K562 (cell line): Measurements from ENCODE around the gene FASTK. TPM values are rescaled to one million over a fixed set of nuclear protein-coding genes. Genes with fewer than 3 reads are reported as not detected.

Experiments used
- ATF1 ChIP-seq, 2 experiments: fragments of 450-650 bp in 1 of 2; IDR thresholded peaks; 2 replicates each; pipeline ENCODE4 v1.6.1; 2016; ENCODE audit warnings: missing compliant biosample characterization in 1 of 2, missing genetic modification characterization in 1 of 2
- BDP1 ChIP-seq: IDR thresholded peaks from 3 replicates; pipeline ENCODE4 v1.6.1; 2011; ENCODE audit not compliant: insufficient read length, insufficient read depth
- HDAC8 ChIP-seq: fragments of 450-650 bp; IDR thresholded peaks from 2 replicates; pipeline ENCODE4 v1.6.1; 2016; ENCODE audit warnings: mild to moderate bottlenecking, missing genetic modification characterization, moderate library complexity, missing compliant biosample characterization
- HNRNPL ChIP-seq: fragments of 200-400 bp; formaldehyde crosslinking; IDR thresholded peaks from 2 replicates; pipeline ENCODE4 v1.6.1; 2017; ENCODE audit warnings: low read depth, mild to moderate bottlenecking, low read length
- HSF4 ChIP-seq: fragments of 250-450 bp; sonication (Bioruptor Pico); IDR thresholded peaks from 2 replicates; pipeline ENCODE4 v2.1.2; 2022; ENCODE audit warnings: mild to moderate bottlenecking, moderate library complexity, borderline replicate concordance
- ILF3 ChIP-seq: fragments of 450-650 bp; IDR thresholded peaks from 2 replicates; pipeline ENCODE4 v1.6.1; 2018; ENCODE audit warnings: antibody characterized with exemption, mild to moderate bottlenecking, moderate library complexity, borderline replicate concordance
- IRF1 ChIP-seq: sonication (generic); formaldehyde crosslinking; IDR thresholded peaks from 2 replicates; pipeline ENCODE4 v1.8.0; 2022; ENCODE audit warnings: missing genetic modification reagents, mild to moderate bottlenecking, borderline replicate concordance
- KHSRP ChIP-seq: fragments of 450-650 bp; IDR thresholded peaks from 2 replicates; pipeline ENCODE4 v1.6.1; 2017
- NR2C2 ChIP-seq, 2 experiments: fragments of 200-800 bp in 1 of 2; sonication (Bioruptor generic) in 1 of 2; sonication (generic) in 1 of 2; formaldehyde crosslinking in 1 of 2; IDR thresholded peaks; 2 replicates each; pipeline versions ENCODE4 v1.6.1 to v1.8.0; 2016 to 2022; ENCODE audit warnings: mild to moderate bottlenecking in 1 of 2, missing compliant biosample characterization in 1 of 2, missing genetic modification characterization in 1 of 2, missing genetic modification reagents in 1 of 2
- PKNOX1 ChIP-seq: fragments of 450-650 bp; IDR thresholded peaks from 2 replicates; pipeline ENCODE4 v1.6.1; 2016
- SRSF9 ChIP-seq: fragments of 200-400 bp; formaldehyde crosslinking; IDR thresholded peaks from 2 replicates; pipeline ENCODE4 v1.6.1; 2017; ENCODE audit warnings: low read depth, low read length, borderline replicate concordance
- SUPT5H ChIP-seq: fragments of 450-650 bp; IDR thresholded peaks from 2 replicates; pipeline ENCODE4 v1.6.1; 2016
- TAF9B ChIP-seq: fragments of 450-650 bp; IDR thresholded peaks from 2 replicates; pipeline ENCODE4 v1.6.1; 2018; ENCODE audit warnings: mild to moderate bottlenecking; ENCODE audit not compliant: partially characterized antibody
- TGIF2 ChIP-seq: sonication (generic); formaldehyde crosslinking; IDR thresholded peaks from 2 replicates; pipeline ENCODE4 v1.8.1; 2022; ENCODE audit warnings: mild to moderate bottlenecking, missing genetic modification reagents, moderate library complexity
- XRCC3 ChIP-seq: fragments of 450-650 bp; IDR thresholded peaks from 2 replicates; pipeline ENCODE4 v1.6.1; 2017; ENCODE audit warnings: mild to moderate bottlenecking, moderate library complexity
- ZHX1 ChIP-seq: fragments of 150-350 bp; conservative IDR thresholded peaks from 2 replicates; pipeline ENCODE4 v1.6.1; 2014; ENCODE audit warnings: low read length
- ZNF445 ChIP-seq: fragments of 250-450 bp; sonication (Bioruptor Pico); IDR thresholded peaks from 2 replicates; pipeline ENCODE4 v1.4.0; 2020; ENCODE audit warnings: low read depth, mild to moderate bottlenecking, moderate library complexity
- ZNF696 ChIP-seq: fragments of 250-450 bp; sonication (Bioruptor Pico); conservative IDR thresholded peaks from 2 replicates; pipeline ENCODE4 v1.4.0; 2020; ENCODE audit warnings: mild to moderate bottlenecking, moderate library complexity
- polyA plus RNA-seq, 8 experiments: library from polyadenylated mRNA; depleted of rRNA in 4 of 8; stranded (reverse) in 5 of 8; unstranded in 3 of 8; fragments of >200 nt; fragmentation: Nextera tagmentation in 2 of 8; fragmentation: Illumina TruSeq in 1 of 8; extraction: Ambion mirVana in 2 of 8; extraction: Trizol in 1 of 8; gene quantifications; 2 replicates each; pipeline versions ENCODE4 v1.2.1 to v1.2.3, GENCODE V29; 2011 to 2014; ENCODE audit warnings: inconsistent platforms in 1 of 8, missing spikeins in 1 of 8
- total RNA-seq, 7 experiments: library from RNA; depleted of rRNA in 6 of 7; stranded (reverse); fragments of >200 nt in 6 of 7; fragmentation: Illumina TruSeq in 2 of 7; extraction: Trizol in 2 of 7; gene quantifications; 2 replicates each; pipeline versions ENCODE4 v1.2.1 to v1.2.3, GENCODE V29; 2011 to 2021; ENCODE audit warnings: low replicate concordance in 1 of 7
- TF ChIP-seq, protein P1 (sequence below): sonication (generic); IDR thresholded peaks from 2 replicates; pipeline ENCODE4 v1.6.1; 2016
- TF ChIP-seq, protein P2 (sequence below): fragments of 450-650 bp; formaldehyde crosslinking; IDR thresholded peaks from 2 replicates; pipeline ENCODE4 v1.4.0; 2022; ENCODE audit warnings: mild to moderate bottlenecking, moderate library complexity

The FASTK gene
- total and polyA plus RNA-seq, 9 of the 15 experiments (the other 6 are each of a cell fraction or from before 2014, with no cell fraction given), result 0.51 to 150 (median 48.2) TPM

DNA sequence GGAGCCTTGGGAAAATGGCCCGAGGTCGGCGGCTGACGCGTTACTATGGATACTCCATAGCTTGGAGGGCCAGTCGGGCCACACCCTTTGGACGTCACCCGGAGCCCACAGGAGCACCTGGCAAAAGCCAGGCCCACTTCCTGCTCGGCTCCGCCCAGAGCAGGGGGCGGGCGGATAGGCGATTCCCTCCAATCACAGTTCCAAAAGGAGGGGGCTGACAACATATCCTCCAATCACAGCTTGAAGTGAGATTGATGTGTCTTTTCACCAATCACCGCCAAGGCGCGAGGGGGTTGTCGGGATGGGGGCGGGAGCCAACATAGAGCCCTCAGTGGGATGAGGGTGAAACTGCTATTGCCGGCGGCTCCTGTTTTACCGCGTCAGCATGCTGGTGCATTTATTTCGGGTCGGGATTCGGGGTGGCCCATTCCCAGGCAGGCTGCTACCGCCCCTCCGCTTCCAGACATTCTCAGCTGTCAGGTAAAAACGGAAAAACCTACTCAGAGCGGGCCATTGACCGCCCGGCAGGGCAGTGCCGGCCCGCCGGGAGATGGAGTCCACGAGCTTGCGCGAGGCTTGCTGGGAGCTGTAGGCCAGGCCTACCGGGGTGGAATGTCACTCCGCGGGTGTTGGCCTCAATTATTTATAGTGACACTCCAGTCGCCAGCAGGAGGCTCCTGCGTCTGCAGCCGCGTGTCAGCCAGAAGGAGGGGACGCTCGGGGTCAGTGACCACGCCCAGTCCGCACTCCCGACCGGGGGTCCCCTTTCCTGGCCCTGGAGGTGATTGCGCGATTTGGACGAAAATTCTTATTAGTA, 52.3 kb downstream of the FASTK start, which contains the start of gene ABCB8 (continued):
- TF ChIP-seq XRCC3 (no peak), ZHX1 (no peak; the same call in 1 of the 2 replicates), TGIF2 (CRISPR knock-in tag) (peak; percentile 98; the same call in 1 of the 2 replicates), IRF1 (CRISPR knock-in tag) (no peak), SRSF9 (no peak), ZNF445 (CRISPR knock-in tag) (no peak), ATF1 (CRISPR knock-in tag; IDR thresholded peaks at IDR 0.05) (0 out of 2 replicates have a peak, but pooled peaks have one; percentile 26), ATF1 (tag; IDR thresholded peaks at IDR 0.05) (peak; percentile 96), ILF3 (no peak), ZNF696 (CRISPR knock-in tag) (no peak), HNRNPL (no peak), HSF4 (CRISPR knock-in tag) (no peak), KHSRP (no peak), PKNOX1 (peak; percentile 100), SUPT5H (peak; percentile 71), BDP1 (no peak), HDAC8 (tag) (0 out of 2 replicates have a peak, but pooled peaks have one; percentile 75), TAF9B (no peak), NR2C2 (CRISPR knock-in tag; IDR thresholded peaks at IDR 0.05) (no peak), NR2C2 (tag; IDR thresholded peaks at IDR 0.05) (peak; percentile 97)
- TF ChIP-seq, protein P1, sequence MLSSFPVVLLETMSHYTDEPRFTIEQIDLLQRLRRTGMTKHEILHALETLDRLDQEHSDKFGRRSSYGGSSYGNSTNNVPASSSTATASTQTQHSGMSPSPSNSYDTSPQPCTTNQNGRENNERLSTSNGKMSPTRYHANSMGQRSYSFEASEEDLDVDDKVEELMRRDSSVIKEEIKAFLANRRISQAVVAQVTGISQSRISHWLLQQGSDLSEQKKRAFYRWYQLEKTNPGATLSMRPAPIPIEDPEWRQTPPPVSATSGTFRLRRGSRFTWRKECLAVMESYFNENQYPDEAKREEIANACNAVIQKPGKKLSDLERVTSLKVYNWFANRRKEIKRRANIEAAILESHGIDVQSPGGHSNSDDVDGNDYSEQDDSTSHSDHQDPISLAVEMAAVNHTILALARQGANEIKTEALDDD, result no peak
- TF ChIP-seq, protein P2, sequence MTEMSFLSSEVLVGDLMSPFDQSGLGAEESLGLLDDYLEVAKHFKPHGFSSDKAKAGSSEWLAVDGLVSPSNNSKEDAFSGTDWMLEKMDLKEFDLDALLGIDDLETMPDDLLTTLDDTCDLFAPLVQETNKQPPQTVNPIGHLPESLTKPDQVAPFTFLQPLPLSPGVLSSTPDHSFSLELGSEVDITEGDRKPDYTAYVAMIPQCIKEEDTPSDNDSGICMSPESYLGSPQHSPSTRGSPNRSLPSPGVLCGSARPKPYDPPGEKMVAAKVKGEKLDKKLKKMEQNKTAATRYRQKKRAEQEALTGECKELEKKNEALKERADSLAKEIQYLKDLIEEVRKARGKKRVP (CRISPR knock-in tag), result no peak
